Coronary artery (tissue), 2 donors: ENCODE measurements around the gene CTIF.

ENCODE experiments used
- DNase-seq: peaks from one replicate; pipeline ENCODE4 v3.0.0-alpha.2; 2017; ENCODE audit warnings: low spot score
- H3K27ac ChIP-seq, 2 donors: fragments of 200-600 bp; sonication (generic); one replicate each; pipeline ENCODE4 v1.5.1; 2016 to 2019
- H3K4me3 ChIP-seq: fragments of 200-600 bp; sonication (generic); 2 replicates; pipeline ENCODE4 v1.5.1; 2016; ENCODE audit warnings: mild to moderate bottlenecking, moderate library complexity
- TF ChIP-seq, protein P1 (sequence below): fragments of 200-600 bp; sonication (generic); IDR thresholded peaks from one replicate; pipeline ENCODE4 v1.5.1; 2019; ENCODE audit warnings: antibody characterized with exemption

The CTIF gene

DNA sequence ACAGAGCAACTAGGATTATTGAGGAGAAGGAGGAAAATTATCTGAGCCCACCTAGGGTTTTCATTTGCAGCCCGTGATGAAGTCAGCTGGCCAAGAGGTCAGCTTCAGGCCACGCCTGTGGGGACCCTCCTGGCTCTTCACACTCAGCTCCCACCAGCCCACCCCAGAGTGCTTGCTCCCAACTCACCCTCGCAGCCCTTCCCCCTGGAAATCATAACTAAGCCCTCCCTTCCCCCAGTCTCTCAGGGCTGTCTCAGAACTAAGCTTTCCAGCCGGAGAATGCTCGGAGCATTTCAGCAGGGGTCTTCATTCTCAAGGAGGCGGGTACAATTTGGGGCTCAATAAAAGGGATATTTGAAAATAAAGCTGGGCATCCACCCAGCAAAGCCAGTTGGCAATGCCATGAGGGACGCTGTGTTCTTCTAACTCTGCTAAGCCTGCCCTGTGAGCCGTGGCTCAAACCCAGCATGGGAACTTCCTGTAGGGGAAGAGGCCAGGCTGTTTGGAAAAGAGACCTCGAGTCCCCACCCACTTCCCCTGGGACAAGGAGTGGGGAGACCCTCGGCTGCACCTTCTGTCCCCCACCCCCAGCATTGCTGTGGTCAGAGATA lies 194.9 kb downstream of the CTIF start:
- H3K27ac ChIP-seq = peak overlapping the region; percentile 18 to 67
- H3K4me3 ChIP-seq = peak overlapping the region; percentile 27
- no peak for DNase-seq
- TF ChIP-seq, protein P1, sequence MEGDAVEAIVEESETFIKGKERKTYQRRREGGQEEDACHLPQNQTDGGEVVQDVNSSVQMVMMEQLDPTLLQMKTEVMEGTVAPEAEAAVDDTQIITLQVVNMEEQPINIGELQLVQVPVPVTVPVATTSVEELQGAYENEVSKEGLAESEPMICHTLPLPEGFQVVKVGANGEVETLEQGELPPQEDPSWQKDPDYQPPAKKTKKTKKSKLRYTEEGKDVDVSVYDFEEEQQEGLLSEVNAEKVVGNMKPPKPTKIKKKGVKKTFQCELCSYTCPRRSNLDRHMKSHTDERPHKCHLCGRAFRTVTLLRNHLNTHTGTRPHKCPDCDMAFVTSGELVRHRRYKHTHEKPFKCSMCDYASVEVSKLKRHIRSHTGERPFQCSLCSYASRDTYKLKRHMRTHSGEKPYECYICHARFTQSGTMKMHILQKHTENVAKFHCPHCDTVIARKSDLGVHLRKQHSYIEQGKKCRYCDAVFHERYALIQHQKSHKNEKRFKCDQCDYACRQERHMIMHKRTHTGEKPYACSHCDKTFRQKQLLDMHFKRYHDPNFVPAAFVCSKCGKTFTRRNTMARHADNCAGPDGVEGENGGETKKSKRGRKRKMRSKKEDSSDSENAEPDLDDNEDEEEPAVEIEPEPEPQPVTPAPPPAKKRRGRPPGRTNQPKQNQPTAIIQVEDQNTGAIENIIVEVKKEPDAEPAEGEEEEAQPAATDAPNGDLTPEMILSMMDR = no peak

GRCh38 chr18:48734460-48734859 lies 195.6 kb downstream of the CTIF start:
- H3K4me3 ChIP-seq = no peak overlapping the region
- TF ChIP-seq, protein P1 = no peak
- peak overlapping the region in 1 of 2 donors; percentile 67 for H3K27ac ChIP-seq
- no peak for DNase-seq

DNA sequence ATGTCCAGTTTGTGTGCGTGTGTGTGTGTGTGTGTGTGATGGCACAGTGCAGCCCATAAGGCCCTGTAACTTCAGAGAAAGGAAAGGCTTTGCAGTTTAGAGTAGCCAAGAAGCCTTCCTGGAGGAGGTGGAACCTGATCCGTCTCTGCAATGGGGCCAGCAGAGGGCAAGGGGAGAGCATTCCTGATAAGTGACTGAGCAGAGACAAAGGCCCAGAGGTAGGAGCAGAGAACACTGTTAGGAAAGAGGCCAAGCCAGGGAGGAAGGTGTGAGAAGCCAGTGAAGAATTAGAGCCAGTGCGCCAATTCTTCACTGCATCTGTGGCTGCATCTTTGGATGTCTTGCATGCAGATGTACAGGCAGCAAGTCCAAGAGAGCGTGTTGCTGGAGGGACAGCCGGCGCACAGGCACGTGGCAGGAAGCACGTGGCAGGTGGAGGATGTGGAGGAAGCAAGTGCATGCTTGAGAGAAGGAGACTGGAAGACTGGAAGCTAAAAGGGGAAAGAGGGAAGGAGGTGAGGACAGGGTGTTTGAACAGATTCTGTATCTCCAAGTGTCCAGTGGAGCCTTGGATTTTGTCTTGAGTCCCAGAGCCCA lies 196.3 kb downstream of the CTIF start:
- TF ChIP-seq, protein P1 = no peak
- DNase-seq = no peak
- Histone ChIP-seq H3K4me3 (no peak overlapping the region), H3K27ac (no peak overlapping the region)

DNA sequence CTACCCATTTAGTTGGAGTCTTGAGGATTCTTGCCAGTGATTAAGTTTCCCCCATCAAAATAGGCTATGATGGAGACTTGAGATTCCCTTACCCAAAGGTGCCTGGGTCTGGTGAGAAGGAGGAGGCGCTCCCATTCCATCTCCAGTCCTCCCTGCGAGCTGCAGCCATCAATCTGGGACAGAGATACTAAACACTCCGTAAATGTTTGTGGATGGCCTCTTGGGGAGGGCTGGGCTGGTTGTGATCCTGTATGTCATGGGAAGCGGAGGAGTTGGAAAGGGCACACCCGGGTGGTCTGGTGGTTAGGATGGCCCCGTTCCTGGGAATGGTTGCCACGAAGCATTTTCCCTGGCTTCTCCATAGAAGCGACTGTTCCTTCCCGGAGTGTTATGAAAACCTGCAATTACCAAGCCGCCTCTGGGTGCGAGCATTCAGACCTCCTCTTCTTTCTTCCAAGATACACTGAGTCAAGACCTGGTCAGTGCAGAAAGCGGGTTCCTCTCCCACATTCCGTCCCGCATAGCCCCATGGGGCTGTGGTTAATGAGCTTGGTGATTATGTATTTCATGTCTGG lies 196.9 kb downstream of the CTIF start:
- TF ChIP-seq, protein P1 = no peak
- DNase-seq = no peak
- Histone ChIP-seq H3K27ac (no peak overlapping the region), H3K4me3 (no peak overlapping the region)

GRCh38 chr18:48736321-48737260 lies 197.8 kb downstream of the CTIF start:
- TF ChIP-seq, protein P1 = no peak
- no peak overlapping the region for H3K4me3 ChIP-seq
- no peak overlapping the region for H3K27ac ChIP-seq
- DNase-seq = no peak

GRCh38 chr18:48739266-48740067 lies 200.6 kb downstream of the CTIF start:
- DNase-seq = no peak
- Histone ChIP-seq H3K27ac (peak overlapping the region; percentile 41 to 65), H3K4me3 (no peak overlapping the region)
- TF ChIP-seq, protein P1 = no peak
